B cell (primary cell): ENCODE results near the gene CDHR1. TPM values are rescaled to one million over a fixed set of nuclear protein-coding genes. Genes with fewer than 3 reads are reported as not detected.
A peak's percentile ranks its signal among the peaks of the same experiment; 100 is the strongest.

Experiments
- ATAC-seq: fragments of 200-7000 bp; cut with Tn5 transposase; one replicate; pipeline ENCODE4 v1.10.0; 2021; ENCODE audit warnings: low read depth, mild to moderate bottlenecking, moderate number of reproducible peaks, moderate library complexity
- CTCF ChIA-PET: fragments of 350-600 bp; sonication (Branson Sonifier 250); formaldehyde crosslinking; loops from one replicate; lab custom pipeline; 2021; ENCODE audit warnings: antibody characterized with exemption, inconsistent platforms; lab: Charles Lee
- POLR2A ChIA-PET: fragments of 350-600 bp; sonication (Branson Sonifier 250); formaldehyde crosslinking; loops from one replicate; lab custom pipeline; 2021; ENCODE audit warnings: antibody characterized with exemption; lab: Charles Lee
- DNase-seq: peaks from one replicate; pipeline ENCODE4 v3.0.0; 2013
- H2AFZ ChIP-seq: 2 replicates; pipeline ENCODE4 v1.6.1; 2012; ENCODE audit warnings: mild to moderate bottlenecking, low read depth, low read length; ENCODE audit not compliant: insufficient read depth, poor library complexity, severe bottlenecking
- H3K27ac ChIP-seq, 2 donors: 1 replicate in 1 of 2; 2 replicates in 1 of 2; pipeline ENCODE4 v1.5.1; 2012 to 2013; ENCODE audit warnings: low read length in 2 of 2, mild to moderate bottlenecking in 2 of 2, moderate library complexity in 1 of 2
- H3K27me3 ChIP-seq, 4 experiments: fragments of 200-600 bp in 1 of 4; sonication (generic) in 1 of 4; replicated peaks in 1 of 4; 1 replicate in 2 of 4; 2 replicates in 2 of 4; pipeline versions ENCODE4 v1.6.1 to v1.7.0; 2013 to 2016; ENCODE audit warnings: low read length in 3 of 4, mild to moderate bottlenecking in 2 of 4, mixed read lengths in 1 of 4, moderate library complexity in 1 of 4; ENCODE audit not compliant: insufficient read depth in 4 of 4, control insufficient read depth in 3 of 4; ENCODE audit errors: control extremely low read depth in 1 of 4
- H3K36me3 ChIP-seq, 2 experiments: replicated peaks in 1 of 2; 1 replicate in 1 of 2; 2 replicates in 1 of 2; pipeline versions ENCODE4 v1.6.1 to v1.7.1; 2013; ENCODE audit warnings: low read length in 1 of 2; ENCODE audit not compliant: insufficient read depth in 2 of 2, control insufficient read depth in 1 of 2; ENCODE audit errors: control extremely low read depth in 1 of 2, extremely low read depth in 1 of 2
- H3K4me1 ChIP-seq, 2 donors: fragments of 200-600 bp in 1 of 2; sonication (generic) in 1 of 2; 1 replicate in 1 of 2; 2 replicates in 1 of 2; pipeline versions ENCODE4 v1.5.1 to v1.6.1; 2013 to 2017; ENCODE audit warnings: low read length in 2 of 2; ENCODE audit not compliant: control insufficient read depth in 2 of 2, insufficient read depth in 2 of 2
- H3K4me2 ChIP-seq: replicated peaks from 2 replicates; pipeline ENCODE3; 2012; ENCODE audit warnings: mild to moderate bottlenecking, low read depth, low read length; ENCODE audit not compliant: poor library complexity, severe bottlenecking
- H3K4me3 ChIP-seq, 5 experiments: fragments of 200-600 bp in 1 of 5; sonication (generic) in 1 of 5; 1 replicate in 3 of 5; 2 replicates in 2 of 5; pipeline versions ENCODE4 v1.5.1 to v1.7.0; 2011 to 2016; ENCODE audit warnings: low read length in 4 of 5, mild to moderate bottlenecking in 4 of 5, low read depth in 2 of 5, control low read depth in 1 of 5, moderate library complexity in 1 of 5; ENCODE audit not compliant: insufficient read depth in 1 of 5; ENCODE audit errors: control extremely low read depth in 1 of 5, extremely low read depth in 1 of 5
- H3K79me2 ChIP-seq: fragments of 200-600 bp; sonication (generic); one replicate; pipeline ENCODE4 v1.6.0; 2016; ENCODE audit warnings: low read length; ENCODE audit not compliant: control insufficient read depth, insufficient read depth
- H3K9ac ChIP-seq: fragments of 200-600 bp; sonication (generic); 2 replicates; pipeline ENCODE4 v1.6.1; 2017; ENCODE audit warnings: mild to moderate bottlenecking, low read length, moderate library complexity
- H3K9me3 ChIP-seq, 3 donors: one replicate each; pipeline versions ENCODE4 v1.6.1 to v1.7.1; 2013; ENCODE audit warnings: low read length in 2 of 3; ENCODE audit not compliant: control insufficient read depth in 2 of 3, insufficient read depth in 1 of 3; ENCODE audit errors: control extremely low read depth in 1 of 3
- H4K20me1 ChIP-seq: 2 replicates; pipeline ENCODE4 v1.6.0; 2012; ENCODE audit warnings: mild to moderate bottlenecking, low read length; ENCODE audit not compliant: insufficient read depth, control insufficient read depth, poor library complexity, severe bottlenecking
- H3K27ac Mint-ChIP-seq: one replicate; pipeline ENCODE4 v1.8.0; 2021; ENCODE audit warnings: mixed read lengths
- H3K27me3 Mint-ChIP-seq: one replicate; pipeline ENCODE4 v1.8.0; 2021; ENCODE audit warnings: mixed read lengths
- H3K4me1 Mint-ChIP-seq: one replicate; pipeline ENCODE4 v1.8.0; 2021; ENCODE audit warnings: mixed read lengths
- H3K4me3 Mint-ChIP-seq: one replicate; pipeline ENCODE4 v1.8.0; 2021; ENCODE audit warnings: mixed read lengths
- H3K9me3 Mint-ChIP-seq: one replicate; pipeline ENCODE4 v1.8.0; 2022; ENCODE audit warnings: mixed read lengths; ENCODE audit not compliant: insufficient read depth
- EZH2 ChIP-seq: IDR thresholded peaks from 2 replicates; pipeline ENCODE4 v1.6.1; 2012; ENCODE audit warnings: borderline replicate concordance, low read depth, mild to moderate bottlenecking, moderate library complexity, low read length; ENCODE audit not compliant: insufficient read depth, poor library complexity, severe bottlenecking
- whole genome bisulfite sequencing: methylation state at CpG from one replicate; pipeline ENCODE4 v1.1.5; 2013; ENCODE audit warnings: missing lambda C conversion rate; ENCODE audit not compliant: insufficient coverage; 5-methylcytosine and 5-hydroxymethylcytosine counted together
- intact Hi-C: fragments of 100-400 bp; cut with micrococcal nuclease; formaldehyde crosslinking; loops from one replicate; pipeline ENCODE4 v1.10.0; 2022
- polyA minus RNA-seq: library from RNA; depleted of rRNA, polyadenylated mRNA; stranded (reverse); fragments of >200 nt; gene quantifications from 2 replicates; pipeline ENCODE4 v1.2.3, GENCODE V29; 2012
- polyA plus RNA-seq: library from polyadenylated mRNA; depleted of rRNA; stranded (reverse); fragments of >200 nt; gene quantifications from 2 replicates; pipeline ENCODE4 v1.2.3, GENCODE V29; 2012
- total RNA-seq, 2 donors: library from RNA; stranded (reverse); fragments of 120-200 nt in 1 of 2; gene quantifications; 1 replicate in 1 of 2; 2 replicates in 1 of 2; pipeline versions ENCODE4 v1.2.3 to v1.2.4, GENCODE V29; 2013 to 2022
- TF ChIP-seq, protein P1 (sequence below): fragments of 200-600 bp; IDR thresholded peaks from one replicate; pipeline ENCODE4 v1.8.0; 2022; ENCODE audit warnings: antibody characterized with exemption, mild to moderate bottlenecking

CDHR1 gene
- total RNA-seq (1.3 and 1.7 TPM in 2 replicates), polyA plus RNA-seq (0.27 and 0.31 TPM in 2 replicates), polyA minus RNA-seq (0.17 and 0.36 TPM in 2 replicates)
- 0.09 TPM for total RNA-seq (2013)

GRCh38 chr10:84194424-84195043 is at the start of gene CDHR1:
Gene CDHR1 (plus strand): TSS chr10:84194537. CDS start chr10:84194761, 224 bp downstream.
- Histone ChIP-seq H3K4me3 (peak within 1 kb of the TSS in 4 of 5 experiments; percentile 11 to 51 (median 40)), H3K9ac (peak within 1 kb of the TSS; percentile 56), H3K27ac (no peak within 1 kb of the TSS), H3K36me3 (no peaks in the 10 kb centered on the region), H2AFZ (peak within 1 kb of the TSS; percentile 72), H3K9me3 (peaks cover 0 to 5% (median 0%) of the 10 kb centered on the region in 3 donors), H3K27me3 (peaks cover 0 to 49% (median 24%) of the 10 kb centered on the region in 4 experiments), H3K79me2 (no peaks in the 10 kb centered on the region), H4K20me1 (no peaks in the 10 kb centered on the region), H3K4me1 (peaks cover 14 to 15% of the 10 kb centered on the region in 2 donors), H3K4me2 (peak within 1 kb of the TSS; percentile 87)
- peak within 1 kb of the TSS; percentile 78 for H3K4me3 Mint-ChIP-seq
- 1% methylated on average over 61 of the region's 61 CpGs for WGBS
- no peak within 1 kb of the TSS for H3K27ac Mint-ChIP-seq
- CTCF ChIA-PET = interaction anchor here (1.4 to 1.8 kb wide), 3 partner anchors 9 to 46 kb away, joined by 3 to 7 read pairs (median 4); no protein-coding TSS in a partner anchor
- H3K4me1 Mint-ChIP-seq = peaks cover 8% of the 10 kb centered on the region
- H3K27me3 Mint-ChIP-seq = peaks cover 45% of the 10 kb centered on the region
- intact Hi-C loops = no loop called here
- TF ChIP-seq, protein P1, sequence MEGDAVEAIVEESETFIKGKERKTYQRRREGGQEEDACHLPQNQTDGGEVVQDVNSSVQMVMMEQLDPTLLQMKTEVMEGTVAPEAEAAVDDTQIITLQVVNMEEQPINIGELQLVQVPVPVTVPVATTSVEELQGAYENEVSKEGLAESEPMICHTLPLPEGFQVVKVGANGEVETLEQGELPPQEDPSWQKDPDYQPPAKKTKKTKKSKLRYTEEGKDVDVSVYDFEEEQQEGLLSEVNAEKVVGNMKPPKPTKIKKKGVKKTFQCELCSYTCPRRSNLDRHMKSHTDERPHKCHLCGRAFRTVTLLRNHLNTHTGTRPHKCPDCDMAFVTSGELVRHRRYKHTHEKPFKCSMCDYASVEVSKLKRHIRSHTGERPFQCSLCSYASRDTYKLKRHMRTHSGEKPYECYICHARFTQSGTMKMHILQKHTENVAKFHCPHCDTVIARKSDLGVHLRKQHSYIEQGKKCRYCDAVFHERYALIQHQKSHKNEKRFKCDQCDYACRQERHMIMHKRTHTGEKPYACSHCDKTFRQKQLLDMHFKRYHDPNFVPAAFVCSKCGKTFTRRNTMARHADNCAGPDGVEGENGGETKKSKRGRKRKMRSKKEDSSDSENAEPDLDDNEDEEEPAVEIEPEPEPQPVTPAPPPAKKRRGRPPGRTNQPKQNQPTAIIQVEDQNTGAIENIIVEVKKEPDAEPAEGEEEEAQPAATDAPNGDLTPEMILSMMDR = no peak
- TF ChIP-seq EZH2 = no peak
- peak; percentile 87 for ATAC-seq
- H3K9me3 Mint-ChIP-seq = no peaks in the 10 kb centered on the region
- POLR2A ChIA-PET = interaction anchor here (0.6 kb wide), 1 partner anchor 20 kb away, joined by 3 read pairs; no protein-coding TSS in a partner anchor
- peak; percentile 62 for DNase-seq

- Histone ChIP-seq H3K9me3 (no peaks in the 10 kb centered on the region), H3K9ac (no peak overlapping the region), H3K4me2 (no peak overlapping the region), H3K36me3 (peaks cover 4 to 85% of the 10 kb centered on the region in 2 experiments), H4K20me1 (no peaks in the 10 kb centered on the region), H3K4me3 (no peak overlapping the region), H3K27ac (peak overlapping the region in 1 of 2 donors; percentile 13), H3K27me3 (no peaks in the 10 kb centered on the region), H3K4me1 (no peaks in the 10 kb centered on the region), H3K79me2 (no peaks in the 10 kb centered on the region), H2AFZ (no peak overlapping the region)
- TF ChIP-seq, protein P1 = no peak
- no peak for TF ChIP-seq EZH2
- intact Hi-C loops = no loop called here
- DNase-seq (no peak), ATAC-seq (no peak)
- Mint-ChIP-seq H3K27me3 (no peaks in the 10 kb centered on the region), H3K27ac (no peak overlapping the region), H3K9me3 (no peaks in the 10 kb centered on the region), H3K4me1 (peaks cover 3% of the 10 kb centered on the region), H3K4me3 (no peak overlapping the region)
- ChIA-PET CTCF (interaction anchor here (0.7 to 5.0 kb wide), 20 partner anchors 8 to 389 kb away, joined by 3 to 72 read pairs (median 4); partner anchors contain the start of genes CCSER2, CDHR1, GHITM and GPR15LG), POLR2A (interaction anchor here (1.1 kb wide), 1 partner anchor 17 kb away, joined by 3 read pairs; no protein-coding TSS in a partner anchor)
These were observed 47.0 kb upstream of the CDHR1 start for GRCh38 chr10:84147347-84147746.
